Measurements from ENCODE around the gene TLN1. TPM values are rescaled to one million over a fixed set of nuclear protein-coding genes. Genes with fewer than 3 reads are reported as not detected.

Gene TLN1
- total and polyA plus RNA-seq, 2 experiments from 2014 or later: 198 to 527 TPM

DNA sequence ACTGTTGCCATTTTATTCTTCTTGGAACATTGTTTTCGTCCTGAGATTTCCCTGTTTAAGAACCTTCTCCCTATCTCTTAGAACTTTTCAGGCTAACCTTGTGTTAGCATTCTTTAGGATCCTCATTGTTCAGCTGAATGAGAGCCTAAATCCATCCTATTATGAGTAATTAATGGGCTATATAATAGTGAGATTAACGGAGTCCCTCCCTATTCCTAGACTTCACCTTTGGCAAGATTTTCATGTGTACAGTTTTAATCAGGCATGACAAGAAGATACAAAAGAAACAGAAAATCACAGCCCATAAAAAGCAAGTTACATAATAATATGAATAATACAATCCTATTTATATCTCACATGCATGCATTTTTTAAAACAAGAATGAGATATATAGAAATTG lies 31.2 kb upstream of the TLN1 start:
- no peaks in the 10 kb centered on the region for H3K9me2 ChIP-seq (ENCODE audit: insufficient read depth)
- H3K4me3 ChIP-seq: no peak overlapping the region
- no peaks in the 10 kb centered on the region for H4K20me1 ChIP-seq (ENCODE audit: insufficient read depth)
- no peak for DNase-seq
- no peaks in the 10 kb centered on the region for H3K9me3 ChIP-seq (ENCODE audit: low read depth)
- H3K4me2 ChIP-seq (ENCODE audit: unreplicated experiment): no peak overlapping the region
- H3F3A ChIP-seq (ENCODE audit: insufficient read depth): 0 out of 2 replicates have a peak, but pooled peaks cover 9% of the 10 kb centered on the region
- no peaks in the 10 kb centered on the region for H3K79me2 ChIP-seq (ENCODE audit: insufficient read depth)
- no peaks in the 10 kb centered on the region for H3K36me3 ChIP-seq (ENCODE audit: low read depth)
- H3K4me1 ChIP-seq (ENCODE audit: insufficient read depth): no peaks in the 10 kb centered on the region
- no peak for TF ChIP-seq EZH2phosphoT487 (IDR thresholded peaks at IDR 0.05; ENCODE audit: insufficient read depth, low read depth)
- TF ChIP-seq EZH2 (IDR thresholded peaks at IDR 0.05; ENCODE audit: insufficient read depth, poor library complexity, severe bottlenecking): no peak
- WGBS, 2 experiments (ENCODE audit: low coverage in 1 of 2, low lambda C conversion rate in 2 of 2, missing lambda C conversion rate in 2 of 2): 73 to 86% methylated on average over 2 of the region's 2 CpGs
- H2AFZ ChIP-seq: no peak overlapping the region
- no peaks in the 10 kb centered on the region for H3K27me3 ChIP-seq (replicated peaks; ENCODE audit: insufficient read depth)
- no peak overlapping the region for H3K27ac ChIP-seq
- in situ Hi-C loops (cut with MboI): no loop called here
- no peak overlapping the region for H3K9ac ChIP-seq

GRCh38 chr9:35760651-35761050 lies 28.7 kb upstream of the TLN1 start:
- H4K20me1 ChIP-seq (ENCODE audit: insufficient read depth): no peaks in the 10 kb centered on the region
- no peak overlapping the region for H3K27ac ChIP-seq
- no peak for DNase-seq
- no peak overlapping the region for H3K4me2 ChIP-seq (ENCODE audit: unreplicated experiment)
- no peaks in the 10 kb centered on the region for H3K79me2 ChIP-seq (ENCODE audit: insufficient read depth)
- no peaks in the 10 kb centered on the region for H3K27me3 ChIP-seq (replicated peaks; ENCODE audit: insufficient read depth)
- H3K4me1 ChIP-seq (ENCODE audit: insufficient read depth): peaks cover 8% of the 10 kb centered on the region
- no peak overlapping the region for H3K4me3 ChIP-seq
- 0 out of 2 replicates have a peak, but pooled peaks cover 13% of the 10 kb centered on the region for H3F3A ChIP-seq (ENCODE audit: insufficient read depth)
- H3K36me3 ChIP-seq (ENCODE audit: low read depth): no peaks in the 10 kb centered on the region
- no peak overlapping the region for H3K9ac ChIP-seq
- H3K9me3 ChIP-seq (ENCODE audit: low read depth): no peaks in the 10 kb centered on the region
- 95 to 97% methylated on average over 2 of the region's 2 CpGs for WGBS, 2 experiments (ENCODE audit: low coverage in 1 of 2, low lambda C conversion rate in 2 of 2, missing lambda C conversion rate in 2 of 2)
- no peak overlapping the region for H2AFZ ChIP-seq
- H3K9me2 ChIP-seq (ENCODE audit: insufficient read depth): no peaks in the 10 kb centered on the region
- TF ChIP-seq EZH2 (IDR thresholded peaks at IDR 0.05; ENCODE audit: insufficient read depth, poor library complexity, severe bottlenecking) (no peak), EZH2phosphoT487 (IDR thresholded peaks at IDR 0.05; ENCODE audit: insufficient read depth, low read depth) (no peak)
- in situ Hi-C loops (cut with MboI): no loop called here

DNA sequence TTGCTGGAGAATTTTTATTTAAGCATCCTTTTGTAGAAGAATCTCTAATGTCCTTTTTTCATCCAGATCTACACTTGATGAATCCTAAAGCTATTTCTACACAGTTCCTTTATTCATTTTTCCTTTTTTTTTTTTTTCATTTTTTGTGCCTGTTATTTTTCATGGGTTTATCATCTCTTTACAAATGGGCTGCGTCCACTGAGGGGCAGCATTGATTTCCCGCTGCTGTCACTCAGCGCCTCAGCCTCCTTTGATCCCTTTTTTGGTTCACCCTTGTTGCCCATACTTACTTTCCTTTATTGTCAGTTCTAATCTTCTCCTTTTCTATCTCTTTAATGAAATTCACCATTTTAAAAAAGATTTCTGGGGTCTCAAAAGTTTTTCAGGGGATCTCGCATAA lies 27.8 kb upstream of the TLN1 start:
- WGBS, 2 experiments (ENCODE audit: low coverage in 1 of 2, low lambda C conversion rate in 2 of 2, missing lambda C conversion rate in 2 of 2): 88 to 90% methylated on average over 4 of the region's 4 CpGs
- no peaks in the 10 kb centered on the region for H3K9me2 ChIP-seq (ENCODE audit: insufficient read depth)
- no peak for TF ChIP-seq EZH2 (IDR thresholded peaks at IDR 0.05; ENCODE audit: insufficient read depth, poor library complexity, severe bottlenecking)
- no peak for TF ChIP-seq EZH2phosphoT487 (IDR thresholded peaks at IDR 0.05; ENCODE audit: insufficient read depth, low read depth)
- no peak overlapping the region for H2AFZ ChIP-seq
- no peak overlapping the region for H3K27ac ChIP-seq
- H3K27me3 ChIP-seq (replicated peaks; ENCODE audit: insufficient read depth): no peaks in the 10 kb centered on the region
- H3F3A ChIP-seq (ENCODE audit: insufficient read depth): 0 out of 2 replicates have a peak, but pooled peaks cover 13% of the 10 kb centered on the region
- H4K20me1 ChIP-seq (ENCODE audit: insufficient read depth): no peaks in the 10 kb centered on the region
- no peak for DNase-seq
- in situ Hi-C loops (cut with MboI): no loop called here
- H3K9me3 ChIP-seq (ENCODE audit: low read depth): no peaks in the 10 kb centered on the region
- no peak overlapping the region for H3K4me3 ChIP-seq
- no peak overlapping the region for H3K4me2 ChIP-seq (ENCODE audit: unreplicated experiment)
- no peaks in the 10 kb centered on the region for H3K79me2 ChIP-seq (ENCODE audit: insufficient read depth)
- peaks cover 8% of the 10 kb centered on the region for H3K4me1 ChIP-seq (ENCODE audit: insufficient read depth)
- no peak overlapping the region for H3K9ac ChIP-seq
- H3K36me3 ChIP-seq (ENCODE audit: low read depth): no peaks in the 10 kb centered on the region

DNA sequence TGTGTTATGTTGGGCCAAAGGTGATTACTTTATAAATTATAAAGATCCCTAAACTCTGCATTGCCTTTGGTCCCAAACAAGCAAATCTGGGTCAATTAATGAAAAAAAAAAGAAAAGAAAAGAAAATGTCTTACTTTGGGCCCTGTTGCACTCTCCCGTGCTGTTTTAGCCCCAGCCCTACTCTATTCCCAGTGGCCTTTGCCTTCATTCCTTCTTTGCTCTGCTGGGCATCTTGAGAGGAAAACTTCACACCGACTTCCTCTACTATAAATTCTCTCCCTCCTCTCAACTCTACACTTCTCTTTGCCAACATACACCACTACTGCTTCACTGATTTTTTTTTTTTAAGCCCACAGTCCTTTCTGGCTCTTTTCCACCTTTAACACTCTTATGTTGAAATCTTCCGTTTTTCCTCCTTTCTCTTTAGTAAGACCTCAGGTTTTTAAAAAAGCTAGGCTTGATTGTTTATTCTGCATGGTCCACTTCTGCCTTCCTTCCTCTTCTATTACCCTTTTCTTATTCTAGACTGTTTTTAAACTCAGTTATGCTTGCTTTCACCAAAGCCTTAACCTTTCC lies 26.6 kb upstream of the TLN1 start:
- TF ChIP-seq EZH2 (IDR thresholded peaks at IDR 0.05; ENCODE audit: insufficient read depth, poor library complexity, severe bottlenecking) (no peak), EZH2phosphoT487 (IDR thresholded peaks at IDR 0.05; ENCODE audit: insufficient read depth, low read depth) (no peak)
- no peak overlapping the region for H3K9ac ChIP-seq
- H3K79me2 ChIP-seq (ENCODE audit: insufficient read depth): no peaks in the 10 kb centered on the region
- no peaks in the 10 kb centered on the region for H3K27me3 ChIP-seq (replicated peaks; ENCODE audit: insufficient read depth)
- no peak overlapping the region for H3K4me2 ChIP-seq (ENCODE audit: unreplicated experiment)
- peaks cover 8% of the 10 kb centered on the region for H3K4me1 ChIP-seq (ENCODE audit: insufficient read depth)
- no peak overlapping the region for H3K4me3 ChIP-seq
- no peaks in the 10 kb centered on the region for H4K20me1 ChIP-seq (ENCODE audit: insufficient read depth)
- H3F3A ChIP-seq (ENCODE audit: insufficient read depth): 0 out of 2 replicates have a peak, but pooled peaks cover 13% of the 10 kb centered on the region
- no peak for DNase-seq
- H2AFZ ChIP-seq: no peak overlapping the region
- H3K9me3 ChIP-seq (ENCODE audit: low read depth): no peaks in the 10 kb centered on the region
- in situ Hi-C loops (cut with MboI): no loop called here
- 27 to 30% methylated on average over 3 of the region's 3 CpGs for WGBS, 2 experiments (ENCODE audit: low coverage in 1 of 2, low lambda C conversion rate in 2 of 2, missing lambda C conversion rate in 2 of 2)
- no peak overlapping the region for H3K27ac ChIP-seq
- no peaks in the 10 kb centered on the region for H3K9me2 ChIP-seq (ENCODE audit: insufficient read depth)
- H3K36me3 ChIP-seq (ENCODE audit: low read depth): no peaks in the 10 kb centered on the region

DNA sequence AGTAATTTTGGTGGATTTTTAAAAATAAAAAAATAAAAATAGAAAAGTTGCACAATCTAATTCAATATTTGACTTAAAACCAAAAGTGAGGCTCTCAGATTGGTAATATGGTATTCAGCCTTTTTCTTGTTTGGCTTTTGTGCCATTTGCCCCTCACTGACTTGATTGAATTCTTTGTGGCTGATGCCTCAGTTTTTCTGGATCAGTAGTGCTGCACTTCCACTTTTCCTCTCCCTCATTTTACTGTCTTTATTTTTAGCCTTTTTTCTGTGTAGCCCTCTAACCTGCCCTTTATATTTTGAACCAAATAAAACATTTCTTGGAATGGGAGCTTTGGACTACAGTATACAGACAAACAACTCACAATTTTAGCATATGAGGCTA lies 25.9 kb upstream of the TLN1 start:
- H3K27ac ChIP-seq: no peak overlapping the region
- H3K9me3 ChIP-seq (ENCODE audit: low read depth): no peaks in the 10 kb centered on the region
- no peaks in the 10 kb centered on the region for H4K20me1 ChIP-seq (ENCODE audit: insufficient read depth)
- TF ChIP-seq EZH2phosphoT487 (IDR thresholded peaks at IDR 0.05; ENCODE audit: insufficient read depth, low read depth) (no peak), EZH2 (IDR thresholded peaks at IDR 0.05; ENCODE audit: insufficient read depth, poor library complexity, severe bottlenecking) (no peak)
- H3K27me3 ChIP-seq (replicated peaks; ENCODE audit: insufficient read depth): no peaks in the 10 kb centered on the region
- peaks cover 8% of the 10 kb centered on the region for H3K4me1 ChIP-seq (ENCODE audit: insufficient read depth)
- H3K4me3 ChIP-seq: no peak overlapping the region
- no peak for DNase-seq
- H3F3A ChIP-seq (ENCODE audit: insufficient read depth): 0 out of 2 replicates have a peak, but pooled peaks cover 13% of the 10 kb centered on the region
- no peak overlapping the region for H3K9ac ChIP-seq
- H3K79me2 ChIP-seq (ENCODE audit: insufficient read depth): no peaks in the 10 kb centered on the region
- peaks cover 3% of the 10 kb centered on the region; the same call in 1 of the 2 replicates for H3K36me3 ChIP-seq (ENCODE audit: low read depth)
- H3K9me2 ChIP-seq (ENCODE audit: insufficient read depth): no peaks in the 10 kb centered on the region
- in situ Hi-C loops (cut with MboI): no loop called here
- no peak overlapping the region for H3K4me2 ChIP-seq (ENCODE audit: unreplicated experiment)
- H2AFZ ChIP-seq: no peak overlapping the region
